Activated CD4-positive, CD25-positive, alpha-beta regulatory T cell treated with anti-CD3 and anti-CD28 coated beads, Interleukin-2, amount 50 U/mL, for 24 hours (primary cell): ENCODE data around the gene FGD5.

Experiments used
- ATAC-seq, 2 donors: fragments of 150-1000 bp; cut with Tn5 transposase; one replicate each; pipeline ENCODE4 v1.10.0; 2021; ENCODE audit warnings: mild to moderate bottlenecking in 1 of 2, moderate library complexity in 1 of 2

Gene FGD5

GRCh38 chr3:14818804-14819500, at the start of gene FGD5:
Gene FGD5, plus strand, starts transcription at chr3:14818962. Its CDS starts 110 bp downstream, at chr3:14819072.
- ATAC-seq: no peak

- ATAC-seq: no peak
Observed at GRCh38 chr3:14769544-14770325, 49.0 kb upstream of the FGD5 start.

- ATAC-seq: no peak
Observed at GRCh38 chr3:14770591-14770990, 48.2 kb upstream of the FGD5 start.

GRCh38 chr3:14771593-14772497, 46.9 kb upstream of the FGD5 start:
- no peak for ATAC-seq

- ATAC-seq: no peak
Observed at GRCh38 chr3:14772533-14773138, 46.1 kb upstream of the FGD5 start.

GRCh38 chr3:14773281-14773680, 45.5 kb upstream of the FGD5 start:
- ATAC-seq: no peak

- ATAC-seq: no peak
Observed at GRCh38 chr3:14773691-14774128, 45.1 kb upstream of the FGD5 start.

GRCh38 chr3:14774431-14774830, 44.3 kb upstream of the FGD5 start:
- no peak for ATAC-seq

- ATAC-seq: no peak
Observed at GRCh38 chr3:14775011-14775410, 43.8 kb upstream of the FGD5 start.

- ATAC-seq: no peak
Observed at GRCh38 chr3:14775563-14775962, 43.2 kb upstream of the FGD5 start.

- ATAC-seq: no peak
Observed at GRCh38 chr3:14779069-14779685, 39.6 kb upstream of the FGD5 start.

- no peak for ATAC-seq
Observed at GRCh38 chr3:14780927-14781507, 37.7 kb upstream of the FGD5 start.

- no peak for ATAC-seq
Observed at GRCh38 chr3:14783480-14784086, 35.2 kb upstream of the FGD5 start.

GRCh38 chr3:14784087-14784681, 34.6 kb upstream of the FGD5 start:
- ATAC-seq: no peak

GRCh38 chr3:14785207-14786155, 33.3 kb upstream of the FGD5 start:
- ATAC-seq: no peak

GRCh38 chr3:14786369-14786768, 32.4 kb upstream of the FGD5 start:
- no peak for ATAC-seq

- no peak for ATAC-seq
Observed at GRCh38 chr3:14787630-14788029, 31.1 kb upstream of the FGD5 start.

GRCh38 chr3:14788644-14789043, 30.1 kb upstream of the FGD5 start:
- ATAC-seq: no peak

GRCh38 chr3:14789221-14789620, 29.5 kb upstream of the FGD5 start:
- no peak for ATAC-seq
